T-helper 1 cell treated with Interleukin-12 subunit alpha and Interleukin-12 subunit beta and Interleukin-4 antibody, amounts not matched to agents 30 μg/mL and 1 μg/mL, for 36 hours (primary cell): ENCODE results near the gene GTF3C1.
A peak's percentile ranks its signal among the peaks of the same experiment; 100 is the strongest.

Experiments used
- H3K27ac Mint-ChIP-seq: one replicate; pipeline ENCODE4 v1.8.0; 2021; ENCODE audit warnings: mild to moderate bottlenecking, mixed read lengths
- H3K27me3 Mint-ChIP-seq: one replicate; pipeline ENCODE4 v1.8.0; 2021; ENCODE audit warnings: low read depth, mixed read lengths
- H3K36me3 Mint-ChIP-seq: one replicate; pipeline ENCODE4 v1.8.0; 2021; ENCODE audit warnings: low read depth, mixed read lengths
- H3K4me1 Mint-ChIP-seq: one replicate; pipeline ENCODE4 v1.8.0; 2021; ENCODE audit warnings: low read depth, mixed read lengths
- H3K4me3 Mint-ChIP-seq: one replicate; pipeline ENCODE4 v1.8.0; 2021; ENCODE audit warnings: mild to moderate bottlenecking, moderate library complexity, mixed read lengths
- H3K9me3 Mint-ChIP-seq: one replicate; pipeline ENCODE4 v1.8.0; 2021; ENCODE audit warnings: mixed read lengths

Gene GTF3C1

GRCh38 chr16:27518226-27518625 lies 31.5 kb downstream of the GTF3C1 start:
- no peak overlapping the region for H3K4me3 Mint-ChIP-seq
- peaks cover 20% of the 10 kb centered on the region for H3K36me3 Mint-ChIP-seq
- H3K27ac Mint-ChIP-seq, result no peak overlapping the region
- H3K27me3 Mint-ChIP-seq, result no peaks in the 10 kb centered on the region
- no peaks in the 10 kb centered on the region for H3K9me3 Mint-ChIP-seq
- no peaks in the 10 kb centered on the region for H3K4me1 Mint-ChIP-seq

GRCh38 chr16:27517664-27518063 lies 32.0 kb downstream of the GTF3C1 start:
- Mint-ChIP-seq H3K27me3 (no peaks in the 10 kb centered on the region), H3K36me3 (peaks cover 15% of the 10 kb centered on the region), H3K4me1 (no peaks in the 10 kb centered on the region), H3K4me3 (no peak overlapping the region), H3K9me3 (no peaks in the 10 kb centered on the region), H3K27ac (no peak overlapping the region)

GRCh38 chr16:27516365-27516764 lies 33.3 kb downstream of the GTF3C1 start:
- H3K4me1 Mint-ChIP-seq, result no peaks in the 10 kb centered on the region
- H3K36me3 Mint-ChIP-seq, result peaks cover 19% of the 10 kb centered on the region
- no peak overlapping the region for H3K4me3 Mint-ChIP-seq
- H3K9me3 Mint-ChIP-seq, result no peaks in the 10 kb centered on the region
- no peak overlapping the region for H3K27ac Mint-ChIP-seq
- H3K27me3 Mint-ChIP-seq, result no peaks in the 10 kb centered on the region

GRCh38 chr16:27515874-27516353 lies 33.8 kb downstream of the GTF3C1 start:
- no peaks in the 10 kb centered on the region for H3K4me1 Mint-ChIP-seq
- H3K27me3 Mint-ChIP-seq, result no peaks in the 10 kb centered on the region
- H3K36me3 Mint-ChIP-seq, result peaks cover 18% of the 10 kb centered on the region
- no peaks in the 10 kb centered on the region for H3K9me3 Mint-ChIP-seq
- no peak overlapping the region for H3K27ac Mint-ChIP-seq
- no peak overlapping the region for H3K4me3 Mint-ChIP-seq

GRCh38 chr16:27514806-27515205 lies 34.9 kb downstream of the GTF3C1 start:
- Mint-ChIP-seq H3K4me1 (no peaks in the 10 kb centered on the region), H3K9me3 (no peaks in the 10 kb centered on the region), H3K36me3 (peaks cover 18% of the 10 kb centered on the region), H3K27me3 (no peaks in the 10 kb centered on the region), H3K4me3 (no peak overlapping the region), H3K27ac (peak overlapping the region; percentile 2)

GRCh38 chr16:27511657-27512448 lies 37.9 kb downstream of the GTF3C1 start:
- Mint-ChIP-seq H3K27me3 (no peaks in the 10 kb centered on the region), H3K36me3 (peaks cover 30% of the 10 kb centered on the region), H3K27ac (no peak overlapping the region), H3K4me3 (no peak overlapping the region), H3K9me3 (no peaks in the 10 kb centered on the region), H3K4me1 (no peaks in the 10 kb centered on the region)

- no peaks in the 10 kb centered on the region for H3K9me3 Mint-ChIP-seq
- H3K27me3 Mint-ChIP-seq, result no peaks in the 10 kb centered on the region
- no peaks in the 10 kb centered on the region for H3K4me1 Mint-ChIP-seq
- no peak overlapping the region for H3K27ac Mint-ChIP-seq
- peaks cover 39% of the 10 kb centered on the region for H3K36me3 Mint-ChIP-seq
- H3K4me3 Mint-ChIP-seq, result no peak overlapping the region
Measured at GRCh38 chr16:27508476-27508875, 41.2 kb downstream of the GTF3C1 start.

- peaks cover 40% of the 10 kb centered on the region for H3K36me3 Mint-ChIP-seq
- H3K4me1 Mint-ChIP-seq, result no peaks in the 10 kb centered on the region
- H3K27me3 Mint-ChIP-seq, result no peaks in the 10 kb centered on the region
- no peak overlapping the region for H3K27ac Mint-ChIP-seq
- no peak overlapping the region for H3K4me3 Mint-ChIP-seq
- no peaks in the 10 kb centered on the region for H3K9me3 Mint-ChIP-seq
Measured at GRCh38 chr16:27506771-27507170, 42.9 kb downstream of the GTF3C1 start.

GRCh38 chr16:27505297-27506236 lies 44.1 kb downstream of the GTF3C1 start:
- H3K27me3 Mint-ChIP-seq, result no peaks in the 10 kb centered on the region
- H3K27ac Mint-ChIP-seq, result no peak overlapping the region
- H3K4me1 Mint-ChIP-seq, result no peaks in the 10 kb centered on the region
- no peaks in the 10 kb centered on the region for H3K9me3 Mint-ChIP-seq
- H3K4me3 Mint-ChIP-seq, result no peak overlapping the region
- peaks cover 42% of the 10 kb centered on the region for H3K36me3 Mint-ChIP-seq

GRCh38 chr16:27503662-27504061 lies 46.1 kb downstream of the GTF3C1 start:
- H3K4me1 Mint-ChIP-seq, result no peaks in the 10 kb centered on the region
- no peak overlapping the region for H3K4me3 Mint-ChIP-seq
- no peaks in the 10 kb centered on the region for H3K9me3 Mint-ChIP-seq
- no peak overlapping the region for H3K27ac Mint-ChIP-seq
- H3K27me3 Mint-ChIP-seq, result no peaks in the 10 kb centered on the region
- peaks cover 44% of the 10 kb centered on the region for H3K36me3 Mint-ChIP-seq

GRCh38 chr16:27500801-27501200 lies 48.9 kb downstream of the GTF3C1 start:
- no peak overlapping the region for H3K27ac Mint-ChIP-seq
- H3K4me3 Mint-ChIP-seq, result no peak overlapping the region
- no peaks in the 10 kb centered on the region for H3K9me3 Mint-ChIP-seq
- no peaks in the 10 kb centered on the region for H3K4me1 Mint-ChIP-seq
- H3K27me3 Mint-ChIP-seq, result no peaks in the 10 kb centered on the region
- H3K36me3 Mint-ChIP-seq, result peaks cover 45% of the 10 kb centered on the region

GRCh38 chr16:27499659-27500055 lies 50.1 kb downstream of the GTF3C1 start:
- no peaks in the 10 kb centered on the region for H3K4me1 Mint-ChIP-seq

GRCh38 chr16:27498916-27499658 lies 50.6 kb downstream of the GTF3C1 start:
- H3K27me3 Mint-ChIP-seq, result no peaks in the 10 kb centered on the region
- H3K27ac Mint-ChIP-seq, result no peak overlapping the region
- no peaks in the 10 kb centered on the region for H3K9me3 Mint-ChIP-seq
- H3K36me3 Mint-ChIP-seq, result peaks cover 46% of the 10 kb centered on the region
- H3K4me3 Mint-ChIP-seq, result no peak overlapping the region
- H3K4me1 Mint-ChIP-seq, result no peaks in the 10 kb centered on the region

More at GRCh38 chr16:27499659-27500055, 50.1 kb downstream of the GTF3C1 start:
- Mint-ChIP-seq H3K36me3 (peaks cover 42% of the 10 kb centered on the region), H3K9me3 (no peaks in the 10 kb centered on the region), H3K27me3 (no peaks in the 10 kb centered on the region), H3K4me3 (no peak overlapping the region), H3K27ac (no peak overlapping the region)
